RPMI7951 (cell line): ENCODE measurements around the gene TSPAN2. TPM values are rescaled to one million over a fixed set of nuclear protein-coding genes. Genes with fewer than 3 reads are reported as not detected.

ENCODE experiments used
- DNase-seq: peaks from one replicate; pipeline ENCODE4 v3.0.0-alpha.2; 2012; ENCODE audit warnings: low read depth
- total RNA-seq: library from RNA; depleted of rRNA; stranded (reverse); fragments of >200 nt; shearing (Covaris generic); gene quantifications from 2 replicates; pipeline ENCODE4 v1.2.3, GENCODE V29; 2014

Gene TSPAN2
- total RNA-seq, 1 experiment from 2014 or later: 1.4 TPM

GRCh38 chr1:115113766-115114165 is 24.5 kb upstream of the TSPAN2 start:
- no peak for DNase-seq

DNA sequence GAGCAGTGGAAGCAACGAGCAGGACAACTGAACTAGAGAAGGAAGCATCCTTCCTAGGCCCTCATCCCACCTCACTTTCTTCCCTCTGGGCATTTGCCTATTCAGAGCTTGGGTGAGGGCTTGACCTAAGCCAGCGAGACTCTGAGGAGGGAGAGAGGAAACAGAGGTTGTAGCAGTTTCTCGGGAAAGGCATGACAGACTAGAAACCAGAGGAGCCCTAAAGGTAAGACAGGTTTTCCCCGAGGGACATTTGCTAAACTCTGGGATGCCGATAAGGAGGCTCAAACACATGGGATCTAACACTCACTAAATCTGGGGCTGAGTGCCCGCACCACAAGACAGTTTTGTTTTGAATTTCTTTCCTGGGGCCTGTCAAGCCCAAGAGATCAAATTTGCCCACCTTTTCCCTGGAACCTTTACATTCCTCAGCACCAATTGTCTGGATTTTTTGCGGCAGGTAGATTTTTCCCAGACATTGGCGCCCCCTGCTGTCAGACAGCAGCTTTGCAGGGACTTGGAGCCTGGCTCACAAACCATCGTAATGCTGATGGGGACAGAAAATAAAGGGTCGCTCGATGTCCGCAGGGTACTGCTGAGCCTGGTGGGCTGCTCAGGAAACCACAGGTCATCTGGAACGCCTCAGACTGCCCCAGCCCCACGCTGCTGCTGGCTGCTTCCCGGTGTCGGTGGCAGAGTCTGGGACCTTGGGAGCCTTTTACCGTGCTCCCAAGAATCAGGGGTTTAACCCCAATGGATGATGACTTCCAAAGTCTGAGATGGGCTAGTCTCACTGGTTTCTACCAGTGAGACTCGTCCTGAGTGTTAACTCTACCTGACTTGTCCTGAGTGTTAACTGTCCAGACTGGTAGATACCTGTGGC is 23.4 kb upstream of the TSPAN2 start:
- DNase-seq: no peak

- no peak for DNase-seq
Measured at GRCh38 chr1:115107516-115108260, 18.4 kb upstream of the TSPAN2 start.

- DNase-seq: no peak
Measured at GRCh38 chr1:115105831-115106230, 16.5 kb upstream of the TSPAN2 start.

DNA sequence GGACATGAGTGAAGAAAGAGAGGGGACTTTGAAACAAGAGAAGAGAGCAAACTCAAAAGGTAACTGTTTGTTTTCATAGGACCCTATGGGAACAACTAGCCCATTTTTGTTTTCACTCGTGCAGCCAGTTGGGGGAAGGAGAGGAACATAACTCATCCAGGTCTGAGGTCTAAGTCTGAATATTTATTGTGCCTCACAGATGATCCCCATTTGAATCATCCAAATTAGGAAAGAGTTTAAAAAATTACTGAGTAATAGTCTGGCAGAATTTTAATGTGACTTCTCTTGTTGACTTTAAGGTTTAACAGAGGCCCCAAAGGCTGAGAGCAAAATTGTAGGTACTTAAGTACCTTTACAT is 10.4 kb upstream of the TSPAN2 start:
- no peak for DNase-seq

DNA sequence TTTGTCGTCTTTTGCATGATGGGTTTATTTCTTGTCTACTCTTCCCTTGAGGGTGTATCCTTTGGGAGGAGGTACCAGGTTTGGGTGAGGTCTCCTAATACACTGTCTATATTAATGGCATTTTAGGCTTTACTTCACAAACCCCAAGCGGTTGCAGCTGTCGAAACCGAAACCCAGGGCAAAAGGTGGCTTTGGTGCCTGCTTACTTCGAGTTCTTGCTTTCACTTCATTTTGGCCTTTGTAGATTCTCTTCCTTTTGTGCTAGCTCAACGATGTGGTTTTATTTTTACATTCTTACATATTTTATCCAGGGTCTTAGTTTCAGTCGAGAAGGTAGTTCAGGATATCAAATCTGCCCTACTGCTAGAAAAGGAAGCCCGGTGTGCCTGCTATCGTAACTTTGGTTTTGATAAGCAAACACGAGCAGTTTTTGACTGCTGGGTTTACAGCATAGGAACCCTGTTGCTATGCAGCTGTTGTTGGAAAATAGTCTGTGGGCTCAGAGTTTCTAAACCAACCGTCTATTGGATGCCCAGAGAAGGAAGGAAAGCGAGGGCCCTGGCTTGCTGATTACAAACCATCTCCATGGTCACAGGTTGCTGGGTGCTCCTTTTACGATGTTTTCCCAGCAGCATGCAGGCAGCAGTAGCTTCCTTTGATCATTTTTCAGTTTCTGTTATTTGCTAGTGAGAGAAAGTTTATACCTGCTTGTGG is 9.8 kb upstream of the TSPAN2 start:
- peak; percentile 73 for DNase-seq

- no peak for DNase-seq
Measured at GRCh38 chr1:115092175-115092574, 2.9 kb upstream of the TSPAN2 start.

- no peak for DNase-seq
Measured at GRCh38 chr1:115091572-115091971, 2.3 kb upstream of the TSPAN2 start.

DNA sequence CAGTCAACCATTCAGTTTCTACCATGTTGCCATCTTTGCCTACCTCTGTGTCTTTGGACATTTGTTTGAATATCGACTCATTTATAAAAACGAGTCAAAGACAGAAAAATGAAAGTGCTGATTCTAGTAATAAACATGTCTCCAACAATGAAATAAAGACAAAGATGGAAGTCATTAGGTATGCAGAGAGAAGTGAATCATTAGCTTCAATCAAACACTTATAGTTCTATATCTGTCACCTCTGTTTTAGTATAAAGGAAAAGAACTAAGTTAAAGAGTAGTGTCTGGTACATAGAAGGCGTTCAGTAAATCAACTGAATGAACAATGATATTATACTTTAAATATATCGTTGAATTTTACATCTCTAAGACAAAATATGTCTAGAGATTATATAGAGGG is 1.7 kb upstream of the TSPAN2 start:
- no peak for DNase-seq

DNA sequence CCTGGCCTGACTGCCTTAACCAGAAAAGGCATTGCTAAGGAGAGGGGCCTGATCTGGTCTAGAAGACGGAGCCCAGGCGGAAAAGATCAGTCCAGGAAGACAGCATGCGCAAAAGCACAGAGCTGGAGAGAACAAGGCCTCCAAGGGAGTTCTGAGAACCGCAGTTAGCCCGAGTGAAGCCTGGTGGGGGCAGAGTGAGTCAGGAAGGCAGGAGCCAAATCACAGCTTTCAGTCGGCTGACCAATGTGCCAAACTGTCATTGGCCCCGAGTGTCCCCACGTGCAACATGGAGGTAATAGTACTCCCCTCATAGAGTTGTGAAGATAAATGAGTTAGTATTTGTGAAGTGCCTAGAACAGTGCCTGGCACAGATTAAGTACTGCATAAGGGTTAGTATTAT is 1.2 kb upstream of the TSPAN2 start:
- no peak for DNase-seq

- no peak for DNase-seq
Measured at GRCh38 chr1:115090186-115090490, 835 bp upstream of the TSPAN2 start.

GRCh38 chr1:115088871-115089419 is 358 bp downstream of the TSPAN2 start:
- DNase-seq: no peak

DNA sequence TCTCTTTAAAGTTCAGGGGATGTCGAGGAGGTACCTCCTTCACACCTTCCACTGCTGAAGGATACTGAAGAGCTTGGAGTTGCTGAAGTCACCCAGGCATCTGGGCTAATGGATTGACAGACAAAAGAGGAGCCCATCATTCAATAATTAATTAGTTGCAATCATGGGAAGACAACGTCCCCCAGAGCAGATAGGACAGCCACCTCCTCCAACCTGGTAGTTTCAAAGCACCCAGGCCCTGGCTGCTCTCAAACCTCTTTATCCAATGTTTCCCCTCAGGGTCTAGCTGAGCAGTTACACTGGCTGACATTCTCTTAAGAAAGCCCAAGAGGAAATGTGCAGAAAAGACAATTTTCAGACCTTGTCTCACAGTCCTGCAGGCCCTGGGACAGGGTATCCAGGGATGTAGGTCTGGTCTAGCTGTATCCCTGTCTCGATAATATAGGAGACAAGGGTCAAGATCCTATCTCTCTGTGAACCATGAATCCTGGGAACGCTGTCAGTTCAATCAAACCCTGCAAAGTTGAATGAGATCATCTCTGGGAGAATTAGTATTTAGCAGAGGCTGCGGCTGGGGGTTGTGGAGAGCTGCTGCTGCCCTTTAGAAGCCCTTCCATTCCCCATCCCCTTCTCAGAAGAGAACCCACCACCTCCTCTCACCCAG is 1.1 kb downstream of the TSPAN2 start:
- no peak for DNase-seq

GRCh38 chr1:115086176-115086830 is 3.0 kb downstream of the TSPAN2 start:
- no peak for DNase-seq

- no peak for DNase-seq
Measured at GRCh38 chr1:115084902-115085511, 4.3 kb downstream of the TSPAN2 start.

GRCh38 chr1:115082949-115083348 is 6.4 kb downstream of the TSPAN2 start:
- no peak for DNase-seq

DNA sequence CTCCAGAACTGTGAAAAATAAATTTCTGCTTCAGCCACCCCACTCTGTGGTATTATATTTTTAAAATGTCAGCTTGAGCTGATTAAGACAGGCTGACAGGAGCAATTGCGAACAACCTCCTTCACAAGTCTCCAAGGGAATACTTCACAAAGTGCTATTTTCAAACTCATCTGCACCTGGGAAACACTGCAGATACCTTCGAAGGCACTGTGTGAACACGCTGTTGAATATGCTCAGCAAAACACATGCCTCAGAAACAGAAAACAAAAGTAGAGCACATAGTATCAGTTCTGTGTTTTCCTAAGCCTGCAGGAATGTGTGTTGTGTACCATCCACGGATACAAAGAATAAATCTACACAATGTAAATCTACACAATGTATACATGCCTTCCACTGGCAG is 10.6 kb downstream of the TSPAN2 start:
- no peak for DNase-seq

DNA sequence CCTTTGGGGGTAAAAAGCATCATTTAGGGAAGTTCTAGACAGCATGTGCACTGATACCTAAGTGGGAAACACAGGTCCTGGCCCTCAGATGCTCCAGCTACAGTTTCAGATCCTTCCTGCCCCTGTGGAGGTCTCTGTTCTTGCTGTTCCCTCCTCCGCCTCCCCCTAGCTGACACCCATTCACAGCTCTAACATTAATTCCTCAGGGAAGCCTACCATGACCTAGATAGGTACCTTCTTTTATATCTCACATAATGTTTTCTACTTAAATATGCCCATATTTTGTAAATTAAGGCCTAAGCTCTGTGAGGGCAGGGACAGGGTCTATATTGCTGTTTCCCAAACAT is 11.3 kb downstream of the TSPAN2 start:
- DNase-seq: no peak

DNA sequence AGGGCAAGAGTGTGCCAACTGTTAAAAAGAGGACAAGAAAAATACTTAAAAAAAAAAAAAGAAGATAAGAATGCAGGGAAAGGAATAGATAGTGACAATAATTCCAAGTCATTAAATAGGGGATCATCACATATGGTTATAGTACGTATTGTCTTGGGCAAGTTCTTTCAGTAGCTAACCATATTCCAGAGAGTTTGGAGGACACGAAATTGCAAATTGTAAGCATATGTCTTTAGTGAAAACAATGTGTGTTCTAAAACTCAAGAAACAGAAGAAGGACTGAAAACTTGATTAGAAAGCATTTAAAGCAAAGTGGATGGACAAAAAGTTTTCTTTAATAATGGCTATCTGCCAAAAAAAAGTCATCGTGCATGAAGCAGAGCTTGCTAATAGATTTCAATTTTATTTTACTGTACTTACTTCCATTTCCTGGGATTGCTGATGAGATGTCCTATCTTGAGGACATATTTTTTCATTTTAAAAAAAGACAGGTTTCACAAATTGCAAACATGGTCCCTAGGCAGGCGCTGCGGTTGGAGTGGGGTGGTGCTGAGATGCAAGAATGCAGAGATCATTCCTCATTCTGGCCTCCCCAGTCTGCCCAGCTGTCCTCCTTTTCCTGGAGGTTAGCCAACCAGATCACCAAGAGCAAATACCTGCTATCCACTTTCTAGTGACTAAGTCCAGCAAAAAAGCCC is 11.9 kb downstream of the TSPAN2 start:
- DNase-seq: peak; percentile 68

GRCh38 chr1:115076384-115076915 is 12.9 kb downstream of the TSPAN2 start:
- DNase-seq: no peak
